Stimulated activated CD4-positive, alpha-beta T cell treated with anti-CD3 and anti-CD28 coated beads, Interleukin-1b, Interleukin-23, amount 100 ng/mL, for 4 hours (primary cell): ENCODE data around the gene CD6.

ENCODE experiments used
- DNase-seq, 2 donors: peaks; one replicate each; pipeline ENCODE4 v3.0.0-alpha.2; 2020; ENCODE audit warnings: low read depth in 2 of 2

Gene CD6

GRCh38 chr11:60984149-60984548 is 12.7 kb downstream of the CD6 start:
- DNase-seq = no peak

- DNase-seq = no peak
Measured at GRCh38 chr11:60984636-60985035, 13.2 kb downstream of the CD6 start.

- DNase-seq = no peak
Measured at GRCh38 chr11:60985501-60985900, 14.0 kb downstream of the CD6 start.

GRCh38 chr11:60985991-60986915 is 14.8 kb downstream of the CD6 start:
- DNase-seq = peak; percentile 71 to 85

GRCh38 chr11:60987577-60988277 is 16.2 kb downstream of the CD6 start:
- DNase-seq = no peak

GRCh38 chr11:60988658-60989057 is 17.2 kb downstream of the CD6 start:
- DNase-seq = no peak

- DNase-seq = no peak
Measured at GRCh38 chr11:60989093-60989650, 17.7 kb downstream of the CD6 start.

GRCh38 chr11:60991457-60991856 is 20.0 kb downstream of the CD6 start:
- DNase-seq = no peak

- DNase-seq = no peak
Measured at GRCh38 chr11:60992842-60993409, 21.4 kb downstream of the CD6 start.

- no peak for DNase-seq
Measured at GRCh38 chr11:60993615-60994014, 22.1 kb downstream of the CD6 start.

- no peak for DNase-seq
Measured at GRCh38 chr11:60994541-60995080, 23.1 kb downstream of the CD6 start.

GRCh38 chr11:60995798-60996197 is 24.3 kb downstream of the CD6 start:
- no peak for DNase-seq

GRCh38 chr11:60996381-60997138 is 25.1 kb downstream of the CD6 start:
- DNase-seq = no peak

- DNase-seq = no peak
Measured at GRCh38 chr11:61000426-61000825, 28.9 kb downstream of the CD6 start.

GRCh38 chr11:61001931-61002330 is 30.5 kb downstream of the CD6 start:
- no peak for DNase-seq

- DNase-seq = no peak
Measured at GRCh38 chr11:61002598-61002997, 31.1 kb downstream of the CD6 start.

- DNase-seq = no peak
Measured at GRCh38 chr11:61004180-61004611, 32.7 kb downstream of the CD6 start.

- no peak for DNase-seq
Measured at GRCh38 chr11:61004761-61005181, 33.3 kb downstream of the CD6 start.

GRCh38 chr11:61007383-61007955 is 36.0 kb downstream of the CD6 start:
- DNase-seq = no peak

- no peak for DNase-seq
Measured at GRCh38 chr11:61007956-61008896, 36.7 kb downstream of the CD6 start.
